NCI-H2029 (cell line): ENCODE results near the gene PRLR.
"Not testable (repeated sequence)": the region's sequence is repeated elsewhere in the genome, so short reads cannot be mapped to it uniquely, and the experiment has no call there.

Experiments used
- DNase-seq: peaks from one replicate; lab custom pipeline; 2025; lab: John Stamatoyannopoulos, UW

PRLR gene

DNA sequence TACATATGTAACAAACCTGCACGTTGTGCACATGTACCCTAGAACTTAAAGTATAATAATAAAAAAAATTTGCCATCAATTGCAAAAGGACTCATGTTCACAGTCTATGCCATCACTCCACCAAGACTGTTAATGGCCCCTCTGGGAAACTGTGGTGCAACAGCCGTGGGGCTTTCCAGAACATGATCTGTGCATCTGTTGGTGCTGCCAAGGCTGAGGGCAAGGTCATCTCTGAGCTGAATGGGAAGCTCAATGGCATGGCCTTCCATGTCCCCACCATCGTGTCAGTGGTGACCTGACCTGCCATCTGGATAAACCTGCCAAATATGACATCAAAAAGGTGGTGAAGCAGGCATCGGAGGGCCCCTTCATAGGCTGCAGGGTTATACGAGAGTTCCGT lies 149.2 kb downstream of the PRLR start:
- no peak for DNase-seq

DNA sequence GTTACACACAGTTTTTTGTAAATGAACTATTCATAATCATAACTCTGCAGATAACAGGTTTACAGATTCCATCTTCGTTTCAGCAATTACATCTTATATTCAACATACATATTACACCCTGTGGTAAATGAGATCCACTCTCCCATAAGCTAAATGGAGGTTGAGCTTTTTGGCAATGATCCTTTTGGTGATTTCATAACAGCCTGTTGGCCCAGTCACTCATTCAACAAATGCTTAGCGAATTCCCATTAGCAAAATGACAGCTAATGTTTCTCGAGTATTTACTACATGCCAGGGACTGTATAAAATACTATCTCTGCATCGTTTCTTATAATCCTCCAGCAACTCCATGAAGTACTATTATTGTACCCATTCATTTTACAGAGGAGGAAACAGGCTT lies 157.1 kb downstream of the PRLR start:
- no peak for DNase-seq

DNA sequence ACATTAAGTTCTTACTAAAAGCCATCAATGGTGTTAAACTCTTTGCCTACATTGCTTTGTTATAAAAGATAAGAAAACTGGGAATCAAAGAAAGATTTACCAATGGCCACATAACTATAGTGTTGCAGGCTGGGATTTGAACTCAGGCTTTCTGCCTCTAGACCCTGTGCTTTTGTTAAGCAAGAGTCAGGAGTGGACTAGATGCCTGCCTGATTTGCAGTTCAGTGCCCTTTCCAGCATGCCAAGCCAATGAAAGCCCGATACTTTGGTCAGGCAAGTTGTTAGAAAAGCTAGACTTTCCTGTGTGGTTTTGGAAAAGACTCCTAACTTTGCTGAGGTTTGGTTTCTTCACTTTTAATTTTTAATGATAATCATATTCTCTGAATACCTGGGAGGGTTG lies 161.1 kb downstream of the PRLR start:
- DNase-seq: no peak

DNA sequence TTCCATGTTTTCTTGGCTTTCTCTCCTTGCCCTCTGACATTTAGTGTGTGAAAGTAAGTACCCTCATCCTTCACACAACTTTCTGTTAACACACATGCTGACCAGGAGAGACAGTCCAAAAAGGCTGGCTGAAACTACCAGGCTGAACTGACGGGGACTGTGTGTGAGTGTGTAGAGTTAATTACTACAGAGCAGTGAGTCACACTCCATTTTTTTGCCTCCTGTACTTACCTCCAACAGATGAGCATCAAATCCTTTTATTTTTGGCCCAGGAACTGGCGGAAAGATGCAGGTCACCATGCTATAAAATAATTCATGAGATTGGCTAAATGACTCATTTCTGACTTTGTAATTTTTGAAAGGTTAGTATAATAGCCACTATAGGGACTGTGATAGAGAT lies 162.3 kb downstream of the PRLR start:
- DNase-seq: no peak

DNA sequence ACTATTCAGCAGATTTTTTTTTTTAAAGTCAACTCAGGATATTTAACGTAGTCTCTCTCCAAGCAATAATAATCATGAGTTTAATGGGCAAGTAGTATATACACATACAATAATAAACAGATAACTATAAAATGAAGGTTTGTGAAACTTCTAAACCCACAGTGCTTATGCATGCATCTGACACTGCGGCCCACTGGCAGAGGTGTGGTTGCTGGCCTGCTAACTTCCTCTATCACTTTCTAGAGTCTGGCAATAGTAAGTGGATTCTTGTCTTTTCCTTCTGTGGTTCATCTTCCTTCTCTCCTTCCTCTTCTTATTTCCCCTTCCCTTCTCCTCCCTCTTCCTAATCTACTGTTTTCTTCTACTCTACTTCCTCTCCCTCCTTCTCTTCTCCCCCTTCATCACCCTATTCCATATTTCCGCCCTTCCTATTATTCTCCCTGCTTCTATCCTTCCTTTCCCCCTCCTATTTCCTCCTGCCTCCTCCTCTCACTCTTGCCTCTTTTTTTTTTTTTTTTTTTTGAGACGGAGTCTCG lies 164.0 kb downstream of the PRLR start:
- no peak for DNase-seq

DNA sequence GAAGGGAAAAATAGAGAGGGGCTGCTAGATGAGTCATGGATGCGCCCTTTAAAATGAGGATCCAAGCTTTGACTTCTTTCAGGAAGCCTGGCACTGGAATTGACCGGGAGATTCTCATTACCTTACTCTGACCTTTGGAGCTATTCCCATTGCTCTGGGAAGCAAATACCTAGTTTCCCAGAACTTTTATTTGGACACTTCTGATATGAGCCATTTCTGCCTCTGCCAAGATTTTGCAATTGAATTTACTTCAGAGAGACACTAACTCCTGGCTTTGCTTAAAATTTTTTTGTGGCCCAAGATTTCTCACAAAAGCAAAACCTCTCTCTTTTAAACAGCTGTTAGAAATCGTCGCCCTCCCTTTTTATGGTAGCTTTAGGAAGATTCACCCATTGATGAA lies 166.9 kb downstream of the PRLR start:
- no peak for DNase-seq

DNA sequence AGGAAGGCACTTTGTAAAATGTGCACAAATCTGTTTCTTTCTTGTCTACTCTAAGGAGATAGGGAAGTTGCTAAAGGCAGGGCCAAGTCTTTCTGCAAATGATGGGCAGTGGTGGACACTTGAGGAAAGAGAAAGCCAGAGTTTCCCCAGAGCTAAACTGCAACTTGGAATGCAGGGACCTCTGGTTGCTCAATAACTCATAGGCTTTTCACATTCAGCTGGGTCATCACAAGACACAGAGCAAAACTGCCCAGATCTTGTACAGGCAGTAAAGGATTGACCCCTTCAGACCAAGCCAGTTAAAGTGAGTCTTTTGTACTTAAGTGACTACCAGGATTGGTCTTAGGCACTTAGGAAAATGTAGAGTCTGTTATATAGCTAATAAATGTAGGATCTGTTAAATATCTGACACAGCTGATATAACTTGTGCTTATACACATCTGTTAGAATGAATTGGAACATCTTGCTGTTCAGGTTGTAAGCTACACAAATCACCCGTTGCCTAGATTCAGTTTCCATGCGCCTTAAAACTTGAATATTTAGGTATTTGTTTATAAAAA lies 169.0 kb downstream of the PRLR start:
- no peak for DNase-seq

DNA sequence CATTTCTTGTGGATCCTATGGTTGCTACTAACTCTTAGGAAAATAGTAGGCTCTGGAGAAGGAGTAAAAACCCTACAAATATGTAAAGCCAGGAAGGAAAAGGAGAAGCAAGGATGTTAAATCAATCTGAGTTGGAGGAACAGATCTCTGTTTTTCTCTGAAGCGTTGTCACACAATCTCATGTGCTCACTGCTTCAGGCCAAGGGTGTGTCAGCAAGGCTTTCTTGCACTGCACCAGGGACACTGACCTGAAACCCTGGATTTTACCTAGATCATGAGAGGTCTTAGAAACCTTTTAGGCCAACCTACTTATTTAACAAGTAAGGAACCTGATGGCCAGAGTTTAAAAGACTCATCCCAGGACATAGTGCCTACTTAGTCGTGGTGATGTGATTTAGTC lies 170.1 kb downstream of the PRLR start:
- no peak for DNase-seq

DNA sequence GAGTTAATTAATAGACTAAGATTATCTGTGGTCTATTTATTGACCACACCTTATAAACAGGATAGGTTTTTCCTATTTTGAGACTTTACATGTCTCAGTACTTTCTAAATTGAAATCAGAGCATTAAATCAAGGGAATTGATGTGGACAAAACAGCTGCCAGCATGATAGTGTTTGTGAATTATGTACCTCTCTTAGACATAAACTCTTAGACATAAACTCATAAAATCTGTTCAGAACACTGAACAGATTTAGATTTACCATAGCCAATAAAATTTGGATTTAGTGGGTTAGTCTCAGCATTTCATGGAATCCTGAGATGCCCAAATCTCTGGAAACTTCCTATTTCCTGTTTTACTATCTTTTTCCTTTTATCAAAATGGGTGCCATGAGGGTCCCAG lies 171.0 kb downstream of the PRLR start:
- DNase-seq: no peak

DNA sequence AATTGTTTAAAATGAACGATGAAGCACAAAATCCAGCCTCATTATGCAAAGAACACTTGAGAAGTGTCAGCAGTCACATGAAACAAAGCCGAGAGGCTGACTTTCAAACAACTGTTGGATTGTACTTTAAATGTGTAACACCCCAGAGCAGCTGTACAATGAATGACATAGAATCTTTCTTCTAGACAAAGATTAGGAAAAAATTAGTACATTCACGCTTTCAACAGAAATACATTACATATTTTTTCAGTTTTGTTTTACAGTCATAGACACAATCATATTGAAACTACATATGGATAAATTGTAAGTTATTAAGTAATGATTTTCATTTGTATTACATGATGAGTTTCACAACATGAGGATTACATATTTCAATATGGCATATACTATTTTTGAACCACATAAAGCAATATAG lies 171.9 kb downstream of the PRLR start:
- no peak for DNase-seq

DNA sequence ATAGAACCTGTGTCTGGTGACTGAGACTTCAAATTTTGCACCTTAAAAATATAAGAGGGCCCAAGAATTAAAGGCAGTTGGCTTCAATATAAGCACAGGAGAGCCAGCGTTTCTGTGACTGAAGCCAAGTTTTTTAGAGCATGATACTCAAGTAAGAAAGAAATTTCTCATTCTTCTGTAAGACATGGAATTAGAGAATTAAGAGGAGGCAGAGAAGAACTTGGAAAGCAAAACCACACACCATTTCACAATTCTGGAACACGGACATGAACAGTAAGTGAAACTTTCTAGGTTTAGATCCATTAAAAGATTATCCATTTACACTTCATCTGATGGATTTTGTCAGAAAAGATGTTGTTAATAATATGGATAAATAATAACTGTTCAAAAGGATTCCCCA lies 173.6 kb downstream of the PRLR start:
- no peak for DNase-seq

DNA sequence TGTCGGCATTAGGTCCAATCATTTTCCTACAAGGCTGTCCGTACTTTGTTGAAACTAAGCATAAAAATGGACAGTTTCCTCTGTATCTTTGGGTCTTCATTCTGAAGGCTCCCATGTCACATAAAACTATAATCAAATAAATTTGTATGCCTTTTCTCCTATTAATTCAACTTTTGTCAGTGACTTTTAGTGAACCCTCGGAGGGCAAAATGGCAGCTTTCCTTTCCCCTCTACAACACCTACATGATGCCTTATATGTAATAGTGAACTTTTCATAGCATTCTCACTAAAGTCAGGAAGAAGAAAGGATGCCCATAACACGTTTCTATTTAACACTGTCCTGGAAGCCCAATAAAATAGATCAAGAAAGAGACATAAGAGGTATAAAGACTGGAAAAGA lies 177.4 kb downstream of the PRLR start:
- no peak for DNase-seq

DNA sequence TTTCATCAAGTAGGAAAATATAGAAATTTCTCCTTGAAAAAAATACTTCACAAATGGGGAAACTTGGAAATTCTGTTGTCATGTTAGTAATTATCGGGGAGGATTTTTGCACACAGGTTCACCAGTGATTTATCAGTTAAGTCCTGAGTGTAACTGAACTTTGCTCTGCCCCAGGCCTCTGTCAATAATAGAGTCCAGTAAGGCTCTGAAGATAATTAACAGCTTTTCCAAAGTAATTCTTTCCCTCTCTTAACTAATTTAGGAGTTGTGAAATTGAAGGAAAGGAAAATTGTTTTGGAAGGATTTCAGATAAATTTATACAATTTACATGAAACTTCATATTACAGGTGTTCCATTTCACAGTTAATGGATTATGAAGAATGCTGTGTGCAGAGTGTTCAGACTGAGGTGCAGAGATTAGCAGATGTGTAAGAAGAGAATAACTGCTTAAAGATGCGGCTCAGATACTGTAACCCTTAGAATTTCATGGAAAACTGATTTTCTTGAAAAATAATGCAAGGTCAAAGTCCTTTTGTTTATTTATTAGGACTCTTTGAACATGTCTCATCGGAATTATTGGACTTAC lies 179.7 kb downstream of the PRLR start:
- no peak for DNase-seq

DNA sequence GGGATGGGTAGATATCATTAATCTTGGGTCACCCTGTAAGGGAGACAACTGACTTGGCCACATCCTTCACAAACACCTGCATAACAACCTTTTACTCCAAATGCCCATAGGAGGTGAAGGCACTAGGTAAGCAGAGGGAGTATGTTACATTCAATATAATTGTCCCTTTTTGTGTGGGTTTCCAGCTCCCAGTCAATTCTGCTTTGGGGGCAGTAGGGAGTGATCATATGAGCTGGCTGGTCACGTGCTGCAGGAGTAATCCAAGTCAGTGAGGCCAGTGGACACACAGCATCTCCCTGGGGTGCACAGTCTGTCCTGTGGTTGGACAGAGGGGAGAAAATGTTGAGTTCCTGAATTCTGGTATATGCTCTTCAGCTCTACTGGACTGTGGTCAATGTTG lies 181.4 kb downstream of the PRLR start:
- no peak for DNase-seq

DNA sequence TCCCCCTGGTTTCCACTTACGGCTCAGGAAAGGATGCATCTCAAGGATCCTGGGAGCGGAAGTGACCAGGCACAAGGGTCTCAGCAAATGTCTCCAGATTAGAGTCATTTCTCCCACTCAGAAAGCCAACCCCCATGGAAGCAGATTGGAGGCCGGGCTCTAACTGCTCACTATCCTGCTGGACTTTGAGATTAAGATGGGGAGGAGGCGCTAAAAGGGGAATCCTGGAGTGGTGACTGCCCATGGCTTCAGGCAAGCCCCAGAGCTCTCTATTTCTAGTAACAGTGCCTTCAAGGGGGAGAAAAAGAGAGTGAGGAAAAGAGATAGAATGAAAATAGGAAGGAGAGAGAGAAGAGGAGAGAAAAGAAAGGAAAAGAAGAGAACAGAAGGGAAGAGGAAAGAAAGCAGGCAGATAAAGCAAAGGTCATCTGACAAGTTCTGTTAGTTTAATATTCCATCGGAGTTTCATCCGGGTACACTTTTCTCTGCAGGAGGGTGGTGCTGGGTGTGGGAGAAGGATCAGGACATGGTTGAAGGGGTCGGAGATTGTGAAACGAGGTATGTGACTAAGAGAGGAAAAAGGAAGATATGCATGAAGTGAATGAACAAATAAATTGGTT lies 182.4 kb downstream of the PRLR start, which contains the start of gene AGXT2:
TSS of gene AGXT2 (minus strand) at position 165 of the 620 bp plus-strand sequence. CDS start at position 108, 57 bp downstream.
- DNase-seq: no peak

DNA sequence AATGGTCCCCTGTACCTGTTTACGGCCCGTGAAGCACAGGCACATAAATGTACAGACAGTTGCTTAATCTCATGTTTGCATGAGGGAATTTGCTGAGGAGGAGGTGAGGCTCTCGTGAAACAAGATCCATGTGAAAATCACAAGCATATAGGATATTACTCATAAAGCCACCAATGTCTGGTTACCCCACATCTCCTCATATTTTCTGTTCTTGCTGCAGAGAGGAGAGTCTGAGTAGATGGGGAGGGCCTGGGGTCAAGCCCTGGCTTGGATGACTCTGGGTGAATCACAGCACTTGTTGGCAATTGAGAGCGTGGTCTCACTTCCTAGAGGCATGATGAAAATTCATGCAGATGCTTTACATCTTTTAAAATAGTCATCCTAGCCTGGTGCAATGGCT lies 183.5 kb downstream of the PRLR start:
- DNase-seq: no peak

DNA sequence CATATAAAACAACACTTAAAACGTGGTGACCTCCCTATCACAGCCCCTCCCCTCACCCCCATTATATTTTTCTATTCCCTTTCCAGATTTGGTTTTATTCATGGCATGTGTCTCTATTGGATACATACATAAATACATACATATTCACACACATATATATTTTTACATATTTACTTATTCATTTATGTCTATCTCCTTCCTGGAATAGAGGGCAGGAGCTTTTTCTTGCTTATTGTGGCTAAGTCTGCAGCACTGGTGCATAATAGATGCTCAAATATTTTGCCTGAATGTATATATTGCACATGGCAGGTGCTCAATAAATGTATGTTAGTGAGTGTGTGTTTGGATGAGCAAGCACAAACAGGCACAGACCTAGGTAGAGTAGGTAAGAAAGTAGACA lies 185.0 kb downstream of the PRLR start:
- no peak for DNase-seq

DNA sequence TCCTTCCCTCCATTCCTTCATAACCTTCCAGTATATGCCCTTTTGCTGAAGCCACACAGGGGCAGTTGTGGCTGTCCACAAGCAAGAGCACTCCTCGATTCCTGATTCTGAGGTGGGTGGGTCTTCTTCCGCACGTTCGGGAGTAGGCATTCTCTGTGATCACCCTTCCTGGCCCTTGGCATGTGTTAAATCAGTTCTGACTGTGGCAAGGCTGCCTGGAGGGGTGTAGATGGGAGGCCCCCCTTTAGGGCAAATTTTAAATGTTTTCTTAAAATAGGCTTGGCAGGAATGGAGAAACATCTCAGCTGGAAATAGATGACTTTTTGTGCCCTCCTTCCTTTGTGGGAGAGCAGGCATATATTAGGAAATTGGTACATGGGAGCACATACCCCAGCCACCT lies 185.6 kb downstream of the PRLR start:
- DNase-seq: no peak

DNA sequence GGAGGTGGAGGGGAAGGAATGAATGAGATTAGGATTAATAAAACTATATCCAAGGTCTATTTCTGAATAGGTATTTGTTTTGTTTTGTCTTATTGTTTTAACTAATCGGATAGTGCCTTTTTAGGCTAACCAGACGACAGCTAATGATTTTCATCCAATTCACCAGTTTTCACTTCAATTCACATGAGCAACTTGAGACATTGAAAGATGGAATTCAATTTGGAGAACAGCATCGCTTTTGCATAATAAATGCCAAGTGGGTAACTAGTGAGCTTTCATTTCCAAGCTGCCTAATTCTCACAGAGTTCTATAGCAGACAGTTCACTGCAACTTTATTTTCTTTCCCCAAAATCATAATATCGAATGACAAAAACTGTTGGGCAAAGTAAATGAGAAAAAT lies 187.5 kb downstream of the PRLR start:
- DNase-seq: no peak

DNA sequence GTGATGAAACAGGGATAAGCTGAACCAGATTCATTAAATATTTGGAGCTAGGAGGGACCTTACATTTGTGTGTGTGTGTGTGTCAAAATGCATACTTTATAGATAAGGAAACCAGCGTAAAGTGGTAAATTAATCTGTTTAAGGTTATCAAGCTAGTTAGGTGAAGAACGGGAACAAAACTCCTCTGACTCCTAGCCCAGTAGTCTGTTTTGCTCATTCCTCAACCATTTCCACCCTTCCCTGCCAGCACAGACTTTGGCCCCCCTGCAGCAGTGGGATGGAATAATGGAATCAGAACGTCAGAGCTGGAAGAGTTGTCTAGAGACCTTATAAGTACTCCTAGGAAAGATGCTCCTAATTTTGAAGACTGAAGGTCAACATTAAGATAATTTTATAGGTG lies 189.0 kb downstream of the PRLR start:
- DNase-seq: no peak

DNA sequence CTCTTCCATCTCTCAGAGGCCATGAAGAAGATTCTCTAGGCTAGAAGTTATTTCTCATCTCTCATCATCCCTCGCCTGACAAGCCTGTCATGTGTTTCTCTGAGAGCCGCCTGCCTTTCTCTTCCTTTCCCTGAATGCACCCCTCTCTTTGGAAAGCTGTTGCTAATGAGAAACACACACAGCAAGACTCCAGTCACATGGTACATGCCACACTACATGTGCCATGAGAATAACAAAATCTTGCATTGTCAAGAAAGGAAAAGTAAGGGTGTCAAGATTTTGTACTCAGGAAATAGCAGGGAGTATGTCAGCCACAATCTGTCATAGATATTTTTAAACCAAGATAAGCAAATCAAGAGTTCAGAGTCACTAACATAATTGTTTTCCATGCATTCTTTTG lies 191.4 kb downstream of the PRLR start:
- DNase-seq: no peak

DNA sequence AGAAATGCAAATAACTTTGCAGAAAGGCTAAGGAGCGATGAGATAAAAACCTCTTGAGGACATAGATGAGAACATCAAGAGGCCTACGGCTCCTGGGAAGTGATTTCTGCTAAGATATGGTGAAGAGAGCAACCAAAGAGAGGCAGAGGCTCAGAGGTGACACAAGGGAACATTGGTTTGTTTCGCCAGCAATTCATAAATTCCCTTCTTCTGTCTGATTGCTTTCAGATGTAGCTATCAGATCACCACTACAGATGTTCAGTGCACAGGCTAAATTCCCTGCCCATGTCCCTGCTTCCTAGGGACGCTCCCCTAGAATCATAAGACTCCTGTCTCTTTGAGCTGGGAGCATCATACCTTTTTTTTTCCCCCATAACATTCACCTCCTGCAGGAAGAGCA lies 193.8 kb downstream of the PRLR start:
- no peak for DNase-seq

DNA sequence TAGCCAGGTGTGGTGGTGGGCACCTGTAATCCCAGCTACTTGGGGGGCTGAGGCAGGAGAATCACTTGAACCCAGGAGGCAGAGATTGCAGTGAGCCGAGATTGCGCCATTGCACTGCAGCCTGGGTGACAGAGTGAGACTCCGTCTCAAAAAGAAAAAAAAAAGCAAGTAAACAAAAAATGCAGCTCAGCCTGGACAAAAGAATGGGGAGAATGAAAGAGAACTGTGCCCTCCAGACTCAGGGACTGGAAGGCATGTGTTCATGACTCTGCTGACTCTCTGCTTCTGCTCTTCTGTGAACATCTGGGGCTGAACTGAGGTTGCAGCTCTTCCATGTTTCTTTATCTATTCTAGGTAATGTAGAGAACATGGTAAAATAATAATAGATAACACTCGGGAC lies 194.4 kb downstream of the PRLR start:
- DNase-seq: not testable (repeated sequence)

DNA sequence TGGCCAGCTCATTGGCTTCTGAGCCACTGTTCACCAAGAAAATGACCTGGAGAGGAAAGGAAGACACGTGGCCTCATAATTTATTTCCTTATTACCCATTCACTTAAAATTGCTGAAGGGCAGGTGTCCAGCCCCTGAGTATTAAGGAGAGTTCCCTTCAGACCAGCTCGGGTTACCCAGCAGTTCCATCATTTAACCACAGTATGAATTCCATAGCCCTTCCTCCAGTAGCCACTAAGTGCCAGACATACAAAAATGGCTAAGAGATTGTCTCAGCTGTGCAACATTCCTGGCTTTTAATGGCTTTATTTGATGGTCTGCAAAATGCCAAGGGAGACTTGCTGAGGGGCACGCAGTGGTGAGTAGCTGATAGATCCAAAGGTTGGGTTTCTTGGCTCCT lies 195.0 kb downstream of the PRLR start:
- DNase-seq: no peak
